ENCODE data around the gene BTNL9.
A peak's percentile ranks its signal among the peaks of the same experiment; 100 is the strongest.
"Not testable (repeated sequence)": the region's sequence is repeated elsewhere in the genome, so short reads cannot be mapped to it uniquely, and the experiment has no call there.

BTNL9 gene

DNA sequence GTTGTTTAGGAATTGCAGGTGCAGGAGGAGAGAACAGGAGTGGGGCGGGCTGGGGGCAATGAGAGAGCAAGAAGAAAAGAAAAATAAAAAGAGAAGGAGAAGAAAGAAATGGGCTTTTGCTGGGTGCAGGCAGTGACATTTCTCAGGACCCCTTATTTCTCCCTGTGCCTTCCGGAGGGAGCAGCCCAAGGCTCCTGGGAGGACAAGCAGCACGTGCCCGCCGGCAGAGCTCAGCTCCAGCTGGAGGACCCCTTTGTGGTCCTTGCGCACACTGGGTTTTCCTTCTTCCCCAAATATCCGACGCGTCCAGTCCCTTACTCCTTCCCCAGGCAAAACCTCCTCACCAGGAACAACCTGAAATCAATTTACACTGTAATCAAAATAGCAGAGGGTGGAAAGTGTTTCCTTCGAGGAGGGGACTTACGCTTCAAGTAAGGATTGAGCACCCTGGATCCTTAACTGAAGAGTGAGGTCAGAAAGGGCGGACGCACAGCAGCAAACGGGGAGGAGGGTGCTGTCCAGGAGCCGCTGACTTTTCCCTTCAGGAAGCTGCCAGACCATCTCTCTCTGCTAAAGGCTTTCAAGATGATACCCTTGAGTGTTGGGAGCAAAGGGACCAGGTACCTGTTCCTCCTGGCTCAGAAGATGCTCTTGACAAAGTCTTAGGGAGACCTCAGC is 2.1 kb downstream of the BTNL9 start:
- no peak for FAIRE-seq
- no peak for DNase-seq (ENCODE audit: extremely low spot score, insufficient read length, low read depth)

DNA sequence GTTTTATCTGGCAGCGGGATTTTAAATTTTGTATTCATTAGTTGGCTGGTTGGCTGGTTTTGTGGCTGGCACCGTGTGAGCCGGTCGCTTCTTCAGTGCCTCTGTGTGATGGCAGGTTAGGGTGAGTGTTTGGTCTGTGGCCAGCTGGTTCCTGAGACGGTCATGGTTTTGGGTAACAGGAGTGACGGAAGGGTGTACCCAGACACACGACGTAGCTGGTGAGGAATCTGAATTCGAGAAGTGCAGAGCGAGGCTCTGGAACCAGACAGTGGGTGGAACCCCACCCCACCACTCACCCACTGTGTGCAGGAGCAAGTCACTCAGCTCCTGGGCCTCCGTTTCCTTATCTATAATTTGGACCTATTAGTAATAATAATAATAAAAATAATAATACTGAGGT is 2.7 kb downstream of the BTNL9 start:
- FAIRE-seq, result no peak
- DNase-seq (ENCODE audit: extremely low spot score, insufficient read length, low read depth), result no peak

DNA sequence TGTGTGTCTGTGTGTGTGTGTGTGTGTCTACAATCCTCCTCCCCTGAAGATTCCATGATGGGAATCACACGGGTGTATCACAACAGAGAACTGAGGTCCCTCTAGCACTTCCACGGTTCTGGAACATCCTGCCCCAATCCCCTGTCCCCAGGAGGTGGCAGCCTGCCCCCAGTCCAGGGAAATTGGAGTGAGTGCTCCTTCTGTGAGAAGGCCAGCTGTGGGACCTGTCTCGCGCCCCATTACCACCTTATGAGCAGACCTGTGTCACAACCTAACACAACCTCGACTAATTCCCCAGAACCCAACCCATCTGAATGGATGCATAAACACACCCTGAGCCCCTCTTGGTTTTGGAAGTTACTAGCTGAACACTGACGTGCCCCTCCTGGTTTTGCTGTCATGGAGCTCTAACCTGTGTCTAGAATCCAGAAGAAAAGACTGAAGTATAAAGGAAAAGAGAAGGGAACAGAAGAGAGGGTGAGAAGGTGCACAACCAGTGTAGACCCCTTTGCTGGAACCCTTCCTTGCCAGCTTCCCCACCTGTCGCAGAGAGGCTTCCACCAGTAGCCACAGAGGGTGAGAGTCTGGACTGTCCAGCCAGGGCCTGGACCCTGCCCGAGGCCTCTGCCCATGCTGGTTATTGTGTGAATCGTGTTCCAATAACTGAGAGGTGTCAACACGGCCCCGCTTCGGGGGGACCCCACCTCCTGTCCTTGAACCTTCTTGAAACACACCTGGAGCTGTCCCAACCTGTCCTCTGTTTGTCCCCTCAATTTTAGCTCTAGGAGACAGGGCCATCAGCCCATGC is 3.4 kb downstream of the BTNL9 start:
- no peak for FAIRE-seq
- DNase-seq (ENCODE audit: extremely low spot score, insufficient read length, low read depth), result no peak

DNA sequence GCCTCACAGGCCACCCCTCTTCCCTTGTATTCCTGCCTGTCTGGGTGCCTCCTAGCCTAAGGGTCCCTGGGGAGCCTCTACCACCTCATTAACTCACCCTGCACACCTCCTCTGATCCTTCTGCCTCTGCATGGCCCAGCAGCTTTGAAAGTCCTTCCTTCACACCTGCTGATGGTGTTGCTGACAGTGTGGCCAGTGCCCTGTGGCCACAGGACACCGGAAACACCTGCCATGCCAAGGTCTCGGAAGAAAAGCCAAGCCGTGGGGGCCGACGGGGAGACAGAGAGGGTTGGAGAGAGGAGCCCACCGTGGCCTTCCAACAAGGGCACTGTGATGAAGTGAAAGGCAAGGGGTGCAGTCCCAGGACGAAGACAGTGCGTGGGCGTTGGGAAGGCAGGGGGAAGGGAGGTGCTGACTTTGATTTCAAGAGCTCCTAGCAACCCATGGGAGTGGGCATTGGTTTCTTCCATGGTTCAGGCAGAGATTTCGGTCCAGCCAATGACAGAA is 4.1 kb downstream of the BTNL9 start:
- DNase-seq (ENCODE audit: extremely low spot score, insufficient read length, low read depth) (no peak), FAIRE-seq (no peak)

DNA sequence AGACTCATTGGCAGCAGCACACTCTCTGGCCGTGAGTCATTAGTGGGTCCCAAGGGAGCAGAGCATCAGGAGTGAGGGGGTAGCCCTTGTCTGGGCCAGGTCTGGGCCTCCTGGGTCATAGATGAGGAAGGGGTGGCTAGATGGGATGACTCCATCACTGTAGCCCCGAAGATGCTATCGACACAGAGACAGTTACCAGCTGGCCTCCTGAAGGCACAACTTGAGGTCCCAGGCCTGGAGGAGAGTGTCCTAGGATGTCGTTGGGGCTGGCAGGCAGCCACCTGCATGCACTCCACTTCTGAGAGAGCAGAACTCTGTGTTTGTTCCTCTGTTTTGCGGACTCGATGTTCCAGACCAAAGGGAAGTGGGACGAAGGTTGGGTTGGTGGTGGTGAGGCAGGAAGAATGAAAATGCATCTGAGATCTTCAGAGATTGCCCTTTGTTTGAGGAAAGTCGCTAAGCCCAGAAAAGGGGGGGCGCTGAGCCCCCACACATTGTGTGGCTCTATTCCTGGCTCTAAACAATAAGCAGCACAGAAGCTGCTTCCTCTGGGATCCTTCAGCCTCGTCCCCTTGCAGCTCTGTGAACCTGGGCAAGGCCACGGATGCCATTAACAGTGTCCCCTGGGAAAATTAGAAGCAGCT is 4.7 kb downstream of the BTNL9 start:
- FAIRE-seq (no peak), DNase-seq (ENCODE audit: extremely low spot score, insufficient read length, low read depth) (no peak)

DNA sequence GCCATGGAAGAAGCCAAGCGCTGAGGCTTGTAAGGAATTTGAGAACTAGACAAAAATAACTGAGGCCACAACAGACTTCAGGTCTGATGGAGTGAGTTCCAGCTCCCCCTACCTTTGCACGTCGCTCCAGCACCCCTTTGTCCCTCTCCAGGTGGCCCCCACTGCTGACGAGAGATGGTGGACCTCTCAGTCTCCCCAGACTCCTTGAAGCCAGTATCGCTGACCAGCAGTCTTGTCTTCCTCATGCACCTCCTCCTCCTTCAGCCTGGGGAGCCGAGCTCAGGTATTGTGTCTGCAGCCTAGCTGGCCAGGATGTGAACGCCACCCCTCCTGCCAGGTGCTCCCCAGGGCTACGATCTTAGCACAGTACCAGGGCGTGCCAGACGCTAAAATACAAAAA is 5.2 kb downstream of the BTNL9 start:
- FAIRE-seq (no peak), DNase-seq (ENCODE audit: extremely low spot score, insufficient read length, low read depth) (no peak)

DNA sequence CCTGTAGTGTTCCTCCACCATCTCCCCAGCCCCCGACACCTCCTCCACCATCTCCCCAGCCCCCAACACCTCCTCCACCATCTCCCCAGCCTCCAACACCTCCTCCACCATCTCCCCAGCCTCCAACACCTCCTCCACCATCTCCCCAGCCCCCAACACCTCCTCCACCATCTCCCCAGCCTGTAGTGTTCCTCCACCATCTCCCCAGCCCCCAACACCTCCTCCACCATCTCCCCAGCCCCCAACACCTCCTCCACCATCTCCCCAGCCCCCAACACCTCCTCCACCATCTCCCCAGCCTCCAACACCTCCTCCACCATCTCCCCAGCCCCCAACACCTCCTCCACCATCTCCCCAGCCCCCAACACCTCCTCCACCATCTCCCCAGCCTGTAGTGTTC is 5.8 kb downstream of the BTNL9 start:
- not testable (repeated sequence) for DNase-seq (ENCODE audit: extremely low spot score, insufficient read length, low read depth); FAIRE-seq

DNA sequence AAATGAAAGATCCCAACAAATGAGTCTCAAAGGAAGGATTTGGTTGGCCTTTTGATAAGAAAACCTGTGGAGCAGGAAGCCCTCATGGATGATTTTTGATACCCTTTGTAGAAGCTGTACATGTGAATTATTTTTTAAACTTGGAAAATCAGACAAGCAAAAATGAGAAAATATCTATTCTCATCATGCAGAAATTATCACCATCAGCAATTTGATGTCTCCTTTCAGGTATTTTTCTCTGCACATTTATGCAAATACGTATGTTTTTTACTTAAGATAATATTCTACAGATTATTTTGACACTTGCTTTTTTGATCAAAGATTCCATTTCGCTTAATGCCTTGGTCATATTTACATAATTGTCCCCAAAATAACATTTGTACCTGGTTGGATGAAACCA is 7.2 kb downstream of the BTNL9 start:
- FAIRE-seq (no peak), DNase-seq (ENCODE audit: extremely low spot score, insufficient read length, low read depth) (no peak)

DNA sequence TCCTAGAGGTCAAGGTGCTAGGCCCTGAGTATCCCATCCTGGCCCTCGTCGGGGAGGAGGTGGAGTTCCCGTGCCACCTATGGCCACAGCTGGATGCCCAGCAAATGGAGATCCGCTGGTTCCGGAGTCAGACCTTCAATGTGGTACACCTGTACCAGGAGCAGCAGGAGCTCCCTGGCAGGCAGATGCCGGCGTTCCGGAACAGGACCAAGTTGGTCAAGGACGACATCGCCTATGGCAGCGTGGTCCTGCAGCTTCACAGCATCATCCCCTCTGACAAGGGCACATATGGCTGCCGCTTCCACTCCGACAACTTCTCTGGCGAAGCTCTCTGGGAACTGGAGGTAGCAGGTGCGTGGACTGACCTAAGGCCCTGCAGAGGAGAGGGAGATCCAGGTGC is 7.9 kb downstream of the BTNL9 start:
- FAIRE-seq (no peak), DNase-seq (ENCODE audit: extremely low spot score, insufficient read length, low read depth) (no peak)

DNA sequence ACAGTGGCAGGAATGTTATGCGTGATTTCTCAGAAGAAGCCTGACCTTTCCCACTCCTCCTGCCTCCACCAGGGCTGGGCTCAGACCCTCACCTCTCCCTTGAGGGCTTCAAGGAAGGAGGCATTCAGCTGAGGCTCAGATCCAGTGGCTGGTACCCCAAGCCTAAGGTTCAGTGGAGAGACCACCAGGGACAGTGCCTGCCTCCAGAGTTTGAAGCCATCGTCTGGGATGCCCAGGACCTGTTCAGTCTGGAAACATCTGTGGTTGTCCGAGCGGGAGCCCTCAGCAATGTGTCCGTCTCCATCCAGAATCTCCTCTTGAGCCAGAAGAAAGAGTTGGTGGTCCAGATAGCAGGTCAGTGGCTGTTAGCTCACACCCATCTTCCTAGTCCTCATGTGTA is 9.9 kb downstream of the BTNL9 start:
- no peak for FAIRE-seq
- DNase-seq (ENCODE audit: extremely low spot score, insufficient read length, low read depth), result no peak

DNA sequence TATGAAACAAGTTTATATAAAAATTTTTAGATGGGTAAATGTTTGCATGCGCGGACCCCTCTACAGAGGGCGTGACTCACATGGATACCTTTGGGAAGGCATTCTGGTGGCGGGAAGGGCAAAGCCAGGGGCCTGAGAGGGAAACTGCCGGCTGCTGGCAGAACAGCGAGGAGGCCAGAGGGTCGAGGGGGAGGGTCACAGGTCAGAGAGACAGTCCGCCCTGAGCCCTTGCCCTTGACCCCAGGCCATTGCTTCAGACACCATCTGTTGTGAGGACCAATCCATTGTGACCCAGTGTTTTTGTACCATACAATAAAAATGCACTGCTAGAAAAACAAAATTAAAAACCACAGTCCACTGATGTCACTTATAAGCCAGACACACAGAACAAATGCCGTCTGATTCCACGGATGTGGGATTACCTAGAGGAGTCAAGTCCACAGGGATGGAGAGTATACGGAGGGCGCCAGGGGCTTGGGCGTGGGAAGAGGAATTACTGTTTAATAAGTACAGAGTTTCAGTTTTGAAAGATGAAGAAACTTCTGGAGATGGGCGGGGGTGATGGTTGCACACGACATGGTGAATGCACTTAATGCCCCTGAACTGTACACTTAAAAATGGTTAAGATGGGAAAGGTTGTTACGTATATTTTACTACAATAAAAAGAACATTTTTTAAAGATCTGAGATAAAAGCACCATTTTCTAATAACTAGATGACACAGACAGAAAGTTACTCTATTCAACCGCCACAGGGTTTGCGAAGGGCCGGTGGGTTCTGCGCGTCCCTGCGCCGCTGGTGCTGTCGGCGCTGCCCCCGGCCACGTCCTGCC is 12.0 kb downstream of the BTNL9 start:
- DNase-seq (ENCODE audit: extremely low spot score, insufficient read length, low read depth) (no peak), FAIRE-seq (peak; percentile 48)

DNA sequence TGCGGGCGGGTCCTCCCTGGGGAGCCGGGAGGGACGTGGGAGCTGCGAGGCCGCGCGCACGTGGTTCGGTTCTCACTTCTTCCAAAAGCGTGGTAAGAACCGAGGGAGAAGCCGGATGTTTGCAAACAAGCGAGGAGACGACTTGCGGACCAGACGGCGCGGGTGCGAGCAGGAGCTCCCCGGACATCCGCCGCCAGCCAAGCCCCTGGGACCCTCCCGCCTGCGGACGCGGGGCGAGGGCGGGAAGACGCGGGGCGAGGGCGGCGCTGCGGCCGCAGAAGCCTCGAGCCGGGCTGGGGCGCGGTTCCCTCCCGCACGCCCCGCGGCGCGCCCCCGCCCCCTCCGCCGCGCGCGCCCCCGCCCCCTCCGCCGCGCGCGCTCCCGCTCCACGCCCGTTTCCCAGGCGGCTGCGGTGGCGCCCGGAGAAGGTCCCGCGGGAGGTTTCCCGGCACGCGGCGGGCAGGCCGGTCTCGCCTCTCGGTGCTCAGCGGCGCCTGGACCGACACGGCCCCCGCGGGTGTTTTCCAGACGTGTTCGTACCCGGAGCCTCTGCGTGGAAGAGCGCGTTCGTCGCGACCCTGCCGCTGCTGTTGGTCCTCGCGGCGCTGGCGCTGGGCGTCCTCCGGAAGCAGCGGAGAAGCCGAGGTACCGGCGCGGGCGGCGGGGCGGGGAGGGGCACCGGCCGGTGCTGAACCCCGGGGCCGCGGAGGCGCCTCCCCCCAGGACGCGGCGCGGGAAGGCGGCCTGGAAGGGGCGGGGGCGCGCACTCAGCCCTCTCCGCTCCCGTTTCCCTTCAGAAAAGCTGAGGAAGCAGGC is 12.8 kb downstream of the BTNL9 start:
- FAIRE-seq, result no peak

DNA sequence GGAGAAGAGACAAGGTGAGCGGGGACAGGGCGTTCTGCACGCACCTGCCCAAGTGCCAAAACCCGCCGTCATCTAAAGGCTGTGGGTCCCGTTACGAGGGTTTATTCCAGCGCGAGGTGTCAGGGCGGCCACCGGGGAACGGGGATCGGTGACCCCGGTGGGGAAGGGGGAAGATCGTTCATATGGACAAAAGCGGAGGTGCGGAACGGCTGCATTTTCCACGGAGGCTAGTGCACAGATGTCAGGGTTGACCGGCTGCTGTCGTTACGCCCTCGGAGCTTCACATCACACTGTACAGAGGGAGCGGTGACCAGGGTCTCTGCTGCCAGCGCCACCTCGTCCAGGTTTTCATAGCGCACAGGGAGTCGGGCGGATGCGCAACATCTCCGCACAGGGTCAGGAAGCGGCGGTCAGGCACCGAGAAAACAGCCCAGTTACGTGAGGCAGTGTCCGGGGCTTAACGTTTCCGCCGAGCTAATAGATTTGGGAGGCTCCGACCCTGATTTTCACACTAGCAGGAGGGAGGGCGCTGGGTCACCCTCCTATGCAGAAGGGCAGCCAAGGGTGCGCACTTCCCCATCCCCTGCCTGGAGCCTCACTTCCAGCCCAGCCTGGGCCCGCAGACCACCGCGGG is 13.5 kb downstream of the BTNL9 start:
- DNase-seq (ENCODE audit: extremely low spot score, insufficient read length, low read depth), result no peak
- peak; percentile 59 for FAIRE-seq

More for the DNA sequence above, 12.8 kb downstream of the BTNL9 start:
- no peak for DNase-seq (ENCODE audit: extremely low spot score, insufficient read length, low read depth)

DNA sequence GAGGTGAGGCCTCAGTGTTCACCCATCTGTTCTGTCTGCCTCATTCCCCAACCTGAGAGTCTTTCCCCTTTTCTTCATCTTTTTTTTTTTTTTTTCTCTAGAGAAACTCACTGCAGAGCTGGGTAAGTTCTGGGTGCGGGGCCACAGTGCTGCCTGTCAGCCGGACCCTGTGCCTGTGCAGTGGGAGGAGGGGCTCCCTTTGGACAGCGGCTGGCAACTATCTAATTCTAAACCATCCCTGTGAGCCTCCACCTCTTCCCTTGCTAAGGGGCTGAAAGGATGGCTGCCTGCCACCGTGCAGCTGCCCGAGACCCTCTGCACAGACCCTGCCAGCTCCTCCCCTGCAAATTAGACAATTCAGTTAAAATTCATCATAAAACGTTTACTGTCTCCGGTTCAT is 14.1 kb downstream of the BTNL9 start:
- no peak for FAIRE-seq
- no peak for DNase-seq (ENCODE audit: extremely low spot score, insufficient read length, low read depth)

DNA sequence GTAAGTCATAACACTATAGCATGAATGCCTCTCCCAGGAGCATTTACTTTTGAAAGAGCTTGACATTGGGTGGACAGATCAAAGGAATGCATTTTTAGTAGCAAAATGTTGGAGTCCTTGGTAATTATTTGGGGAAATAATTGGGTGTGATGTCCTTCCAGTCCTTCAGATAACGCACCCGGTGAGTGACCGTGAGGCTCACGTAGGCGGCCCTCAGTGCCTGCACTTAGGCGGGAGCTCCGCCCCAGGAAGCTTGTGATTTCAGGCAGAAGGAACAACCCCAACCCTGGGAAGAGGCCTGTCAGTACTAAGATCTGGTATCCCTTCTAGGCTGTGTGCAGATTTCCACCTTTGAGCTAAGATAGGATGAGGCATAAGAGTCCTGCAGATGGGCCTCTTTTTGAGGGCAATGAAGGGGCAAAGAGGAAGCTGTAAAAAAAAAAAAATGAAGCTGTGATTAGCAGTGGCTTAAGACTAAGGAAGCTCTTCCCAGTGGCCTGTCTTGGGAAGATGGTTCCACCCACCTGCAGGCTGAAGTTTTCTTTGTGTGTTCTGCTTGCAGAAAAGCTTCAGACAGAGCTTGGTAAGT is 14.9 kb downstream of the BTNL9 start:
- no peak for DNase-seq (ENCODE audit: extremely low spot score, insufficient read length, low read depth)
- no peak for FAIRE-seq

DNA sequence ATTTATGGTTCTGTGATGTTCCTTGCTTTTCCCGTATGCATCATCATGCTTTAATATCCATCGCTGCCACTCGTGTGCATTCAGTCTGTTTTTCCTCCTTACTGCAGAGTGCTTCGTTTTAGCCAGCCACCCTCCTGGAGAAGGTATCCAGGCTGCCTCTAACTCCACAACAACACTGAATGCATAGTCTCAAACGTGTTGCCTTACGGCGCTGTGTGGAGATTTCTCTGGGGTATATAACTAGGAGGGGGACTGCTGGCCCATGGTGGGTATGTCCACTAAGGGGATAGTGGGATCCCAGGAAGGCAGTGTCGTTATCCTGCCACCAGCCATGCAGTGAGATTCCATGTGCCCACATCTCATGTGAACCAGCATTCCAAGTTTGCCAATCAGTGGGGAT is 16.4 kb downstream of the BTNL9 start:
- no peak for DNase-seq (ENCODE audit: extremely low spot score, insufficient read length, low read depth)
- FAIRE-seq, result no peak

DNA sequence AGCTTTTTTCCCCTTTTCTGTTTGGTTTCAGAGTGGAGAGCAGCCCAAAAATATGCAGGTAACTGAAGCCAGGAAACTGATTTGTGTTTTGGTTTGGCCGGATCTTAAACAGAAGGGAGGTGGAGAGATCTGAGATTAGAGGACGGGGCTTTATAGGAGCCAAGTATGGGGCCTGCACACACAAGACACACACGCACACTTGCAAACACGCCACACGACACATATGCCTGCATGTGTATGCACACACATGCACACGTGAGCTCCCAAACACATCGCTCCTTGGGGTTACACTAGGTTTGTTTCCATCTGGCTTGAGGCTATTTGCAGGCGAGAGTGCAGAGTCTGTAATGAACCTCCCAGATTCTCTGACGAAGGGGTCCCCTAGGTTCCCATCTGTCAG is 18.3 kb downstream of the BTNL9 start:
- DNase-seq (ENCODE audit: extremely low spot score, insufficient read length, low read depth), result no peak
- FAIRE-seq, result no peak

DNA sequence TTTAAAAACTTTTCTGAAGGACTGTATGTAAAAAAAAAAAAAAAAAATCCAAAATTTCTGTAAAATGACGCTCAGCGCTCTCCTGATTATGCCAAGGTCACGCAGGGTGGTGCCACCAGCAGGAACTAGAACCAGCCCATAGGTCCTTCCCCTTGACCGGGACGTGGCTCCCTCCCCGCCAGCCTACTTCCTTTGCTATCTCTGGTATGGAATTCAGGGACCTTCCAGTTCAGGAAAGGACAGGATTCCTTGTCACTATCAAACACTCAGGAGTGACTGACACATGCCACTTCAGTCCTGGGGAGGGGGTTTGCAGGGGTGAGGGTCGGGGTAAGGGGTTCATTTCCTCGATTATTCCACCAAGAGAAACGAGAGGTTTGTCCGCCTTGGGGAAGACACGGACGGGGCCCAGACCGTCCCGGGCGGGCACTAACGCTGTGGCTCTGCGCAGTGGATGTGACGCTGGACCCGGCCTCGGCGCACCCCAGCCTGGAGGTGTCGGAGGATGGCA is 18.8 kb downstream of the BTNL9 start:
- FAIRE-seq (no peak), DNase-seq (ENCODE audit: extremely low spot score, insufficient read length, low read depth) (no peak)

Data from GM18507 (cell line).